ENCODE data around the gene LCOR. TPM values are rescaled to one million over a fixed set of nuclear protein-coding genes. Genes with fewer than 3 reads are reported as not detected.
"Not testable (repeated sequence)": the region's sequence is repeated elsewhere in the genome, so short reads cannot be mapped to it uniquely, and the experiment has no call there.

Gene LCOR
- polyA plus RNA-seq, 3 donors = 23.7 to 35.5 (median 33.8) TPM

GRCh38 chr10:96833220-96834001, 1.3 kb downstream of the LCOR start:
- DNase-seq = peak; percentile 54

DNA sequence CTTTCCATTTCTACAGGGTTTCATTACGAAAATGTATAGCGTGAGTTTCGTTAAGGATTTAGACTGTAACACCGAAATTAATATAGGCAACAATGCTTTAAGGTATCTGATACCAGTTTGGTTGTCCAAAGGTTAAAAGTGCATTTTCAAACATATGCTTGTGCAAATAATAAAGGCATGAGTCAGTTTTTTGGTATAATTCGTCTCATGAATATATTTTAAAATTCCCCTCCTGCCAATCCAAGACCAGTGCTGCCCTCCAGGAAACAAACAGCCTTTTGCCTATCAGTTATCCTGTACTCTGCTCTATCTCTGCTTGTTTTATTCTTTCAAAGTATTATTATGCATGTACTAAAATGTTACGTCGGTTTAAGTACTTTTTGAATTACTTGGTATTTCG, 2.0 kb downstream of the LCOR start:
- no peak for DNase-seq

DNA sequence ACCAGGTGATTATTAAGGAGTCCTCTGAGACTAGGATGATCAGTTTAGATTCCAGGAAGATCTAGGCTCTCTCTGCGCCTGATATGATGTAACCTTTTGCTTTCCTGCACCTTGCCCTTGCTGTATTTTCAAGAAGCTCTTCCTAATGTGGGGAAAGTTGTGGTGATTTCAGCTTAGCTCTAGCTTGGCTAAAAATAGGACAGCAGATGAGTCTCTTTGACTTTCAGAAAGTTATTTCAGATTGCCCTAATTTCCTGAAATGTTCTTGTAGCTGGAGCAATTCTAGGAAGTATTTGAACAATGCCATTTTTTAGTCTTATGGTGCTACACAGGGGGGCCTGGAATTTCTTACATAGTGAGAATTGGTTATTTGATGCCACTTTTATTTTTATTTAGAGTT, 3.8 kb downstream of the LCOR start:
- DNase-seq = no peak

DNA sequence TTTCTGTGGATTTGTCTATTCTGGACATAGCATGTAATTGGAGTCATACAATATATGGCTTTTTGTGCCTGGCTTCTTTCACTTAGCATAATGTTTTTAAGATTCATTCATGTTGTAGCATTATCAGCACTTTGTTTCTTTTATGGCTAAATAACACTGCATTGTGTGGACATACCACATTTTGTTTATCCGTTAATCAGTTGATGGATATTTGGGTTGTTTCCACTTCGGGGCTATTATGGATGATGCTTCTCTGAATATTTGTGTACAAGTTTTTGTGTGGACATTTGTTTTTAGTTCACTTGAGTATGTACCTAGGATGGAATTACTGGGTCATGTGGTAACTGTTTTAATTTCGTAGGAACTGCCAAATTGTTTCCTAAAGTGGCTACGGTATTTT, 6.4 kb downstream of the LCOR start:
- DNase-seq = no peak

- DNase-seq = no peak
Measured at GRCh38 chr10:96840841-96841518, 8.9 kb downstream of the LCOR start.

DNA sequence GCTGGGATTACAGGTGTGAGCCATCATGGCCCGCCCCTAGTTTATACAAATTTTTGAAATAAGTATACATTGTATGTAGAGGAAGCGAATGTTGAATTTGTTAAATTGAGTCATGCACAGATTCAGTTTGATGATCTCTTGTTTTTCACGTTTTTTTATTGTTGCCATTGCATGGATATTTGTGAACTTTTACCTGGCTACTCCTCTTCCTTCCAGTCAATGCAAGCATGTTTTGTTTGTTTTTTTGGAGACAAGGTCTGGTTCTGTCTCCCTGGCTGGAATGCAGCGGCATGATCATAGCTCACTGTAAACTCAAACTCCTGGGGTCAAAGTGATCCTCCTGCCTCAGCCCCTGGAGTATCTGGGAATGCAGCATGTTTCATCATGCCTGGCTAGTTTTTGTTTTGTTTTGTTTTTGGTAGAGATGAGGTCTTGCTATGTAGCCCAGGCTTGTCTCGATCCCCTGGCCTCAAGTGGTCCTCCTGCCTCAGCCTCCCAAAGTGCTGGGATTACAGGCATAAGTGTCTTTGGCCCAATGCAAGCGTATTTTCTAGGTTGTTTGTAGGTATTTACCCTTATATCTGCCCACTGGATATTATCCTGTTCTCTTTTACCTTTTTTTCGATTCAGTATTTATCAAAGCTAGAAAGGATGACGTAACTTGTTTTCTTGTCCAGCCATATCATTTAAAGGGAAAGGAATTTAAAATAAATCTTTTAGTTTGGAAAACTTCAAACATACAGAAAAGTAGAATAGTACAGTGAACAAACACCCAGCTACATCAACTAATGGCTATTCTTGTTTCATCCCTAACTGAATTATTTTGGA, 11.0 kb downstream of the LCOR start:
- no peak for DNase-seq

- DNase-seq = no peak
Measured at GRCh38 chr10:96843823-96844222, 11.7 kb downstream of the LCOR start.

GRCh38 chr10:96846395-96846794, 14.3 kb downstream of the LCOR start:
- no peak for DNase-seq

DNA sequence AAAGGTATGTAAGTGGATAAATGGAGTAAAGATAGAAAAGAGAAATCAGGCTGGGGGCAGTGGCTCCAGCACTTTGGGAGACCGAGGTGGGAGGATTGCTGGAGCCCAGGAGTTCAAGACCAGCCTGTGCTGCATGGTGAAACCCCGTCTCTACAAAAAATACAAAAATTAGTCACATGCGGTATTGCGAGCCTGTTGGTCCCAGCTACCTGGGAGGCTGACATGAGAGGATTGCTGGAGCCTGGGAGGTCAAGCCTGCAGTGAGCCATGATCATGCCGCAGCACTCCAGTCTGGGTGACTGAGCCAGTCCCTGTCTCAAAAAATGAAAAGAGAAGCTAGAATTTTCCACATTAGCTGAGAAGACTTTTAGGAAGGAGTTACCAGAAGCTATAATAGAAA, 14.8 kb downstream of the LCOR start:
- DNase-seq = no peak

DNA sequence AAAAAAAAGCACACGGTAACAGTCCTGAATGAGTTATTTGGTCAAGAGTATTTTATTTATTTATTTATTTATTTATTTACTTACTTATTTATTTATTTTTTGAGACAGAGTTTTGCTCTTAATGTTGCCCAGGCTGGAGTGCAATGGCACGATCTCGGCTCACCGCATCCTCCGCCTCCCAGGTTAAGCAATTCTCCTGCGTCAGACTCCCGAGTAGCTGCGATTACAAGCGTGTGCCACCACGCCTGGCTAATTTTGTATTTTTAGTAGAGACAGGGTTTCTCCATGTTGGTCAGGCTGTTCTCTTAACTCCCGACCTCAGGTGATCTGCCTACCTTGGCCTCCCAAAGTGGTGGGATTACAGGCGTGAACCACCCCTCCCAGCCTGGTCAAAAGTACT, 15.3 kb downstream of the LCOR start:
- DNase-seq = not testable (repeated sequence)

DNA sequence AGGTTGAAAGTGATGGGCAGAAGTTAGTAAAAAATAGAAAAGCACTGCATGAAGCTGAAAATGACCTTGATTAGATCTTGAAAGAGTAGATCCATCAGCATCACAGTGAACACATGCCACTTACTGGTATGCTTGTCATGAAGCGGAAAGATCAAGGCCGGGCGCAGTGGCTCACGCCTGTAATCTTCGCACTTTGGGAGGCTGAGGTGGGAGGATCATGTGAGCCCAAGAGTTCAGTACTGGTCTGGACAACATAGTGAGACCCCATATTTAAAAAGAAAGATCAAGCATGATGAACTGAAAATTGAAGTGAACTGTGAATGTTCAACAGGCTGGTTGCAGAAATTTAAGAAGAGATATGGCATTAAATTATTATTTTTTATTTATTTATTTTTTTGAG, 18.0 kb downstream of the LCOR start:
- DNase-seq = no peak

DNA sequence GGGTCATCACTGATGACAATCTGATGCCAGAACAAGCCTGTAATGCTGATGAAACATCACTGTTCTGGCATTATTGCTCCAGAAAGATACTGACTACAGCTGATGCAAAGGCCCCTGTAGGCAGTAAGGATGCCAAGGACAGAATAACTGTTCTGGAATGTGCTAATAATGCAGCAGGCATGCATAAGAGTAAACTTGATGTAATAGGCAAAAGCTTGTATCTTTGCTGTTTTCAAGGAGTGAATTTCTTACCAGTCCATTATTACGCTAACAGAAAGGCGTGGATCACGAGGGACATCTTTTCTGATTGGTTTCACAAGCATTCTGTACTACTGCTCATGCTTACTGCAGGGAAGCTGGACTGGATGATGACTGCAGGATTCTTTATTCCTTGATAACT, 18.7 kb downstream of the LCOR start:
- DNase-seq = no peak

- no peak for DNase-seq
Measured at GRCh38 chr10:96851281-96851680, 19.2 kb downstream of the LCOR start.

DNA sequence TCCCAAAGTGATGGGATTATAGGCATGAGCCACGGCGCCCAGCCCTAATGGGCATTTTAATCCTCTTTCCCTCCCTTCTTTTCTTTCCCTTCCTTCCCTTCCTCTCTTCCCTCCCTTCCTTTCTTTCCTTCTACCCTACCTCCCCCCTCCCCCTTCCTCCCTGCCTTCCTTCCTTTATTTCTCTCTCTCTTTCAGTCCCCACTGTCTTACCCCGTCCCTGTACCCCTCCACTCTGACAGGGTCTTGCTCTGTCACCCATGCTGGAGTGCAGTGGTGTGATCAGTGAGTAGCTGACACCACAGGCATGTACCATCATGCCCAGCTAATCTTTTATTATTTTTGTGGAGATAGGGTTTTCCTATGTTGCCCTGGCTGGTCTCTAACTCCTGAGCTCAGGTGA, 24.2 kb downstream of the LCOR start:
- no peak for DNase-seq

DNA sequence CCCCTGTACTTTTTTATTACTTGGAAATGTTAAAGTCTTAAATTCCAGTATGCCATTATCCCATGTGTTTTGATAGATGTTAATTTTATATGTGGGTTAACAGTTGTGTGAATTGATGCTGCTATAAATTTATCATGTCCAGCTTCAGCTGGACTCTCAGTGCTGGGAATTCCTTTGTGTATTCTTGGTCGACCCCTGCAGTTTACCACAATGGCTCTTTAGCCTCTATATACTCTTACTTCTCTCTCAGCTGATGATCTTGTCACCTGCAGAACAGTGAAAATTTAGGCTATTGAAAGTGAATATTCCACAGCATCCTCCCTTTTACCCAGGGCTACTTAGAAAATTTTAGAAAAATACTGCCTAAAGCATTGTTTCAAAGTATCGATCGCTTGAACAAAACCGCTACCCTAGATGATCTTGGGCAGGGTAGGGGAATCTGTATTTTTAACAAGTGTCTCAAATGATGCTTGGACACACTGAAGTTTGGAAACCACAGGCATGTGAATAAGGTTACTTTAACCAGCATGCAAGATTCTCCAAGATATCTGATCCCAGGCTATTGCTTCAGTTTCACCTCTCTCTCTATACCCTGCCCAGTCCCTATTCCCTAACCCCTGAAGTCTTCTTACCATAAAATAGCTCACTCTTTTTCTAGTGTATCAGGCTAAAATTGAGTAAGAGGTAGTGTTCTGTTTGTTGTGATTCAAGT, 25.4 kb downstream of the LCOR start:
- DNase-seq = no peak

GRCh38 chr10:96858038-96858705, 26.1 kb downstream of the LCOR start:
- DNase-seq = no peak

- DNase-seq = no peak
Measured at GRCh38 chr10:96858706-96859050, 26.6 kb downstream of the LCOR start.

GRCh38 chr10:96860631-96861277, 28.7 kb downstream of the LCOR start:
- DNase-seq = no peak

DNA sequence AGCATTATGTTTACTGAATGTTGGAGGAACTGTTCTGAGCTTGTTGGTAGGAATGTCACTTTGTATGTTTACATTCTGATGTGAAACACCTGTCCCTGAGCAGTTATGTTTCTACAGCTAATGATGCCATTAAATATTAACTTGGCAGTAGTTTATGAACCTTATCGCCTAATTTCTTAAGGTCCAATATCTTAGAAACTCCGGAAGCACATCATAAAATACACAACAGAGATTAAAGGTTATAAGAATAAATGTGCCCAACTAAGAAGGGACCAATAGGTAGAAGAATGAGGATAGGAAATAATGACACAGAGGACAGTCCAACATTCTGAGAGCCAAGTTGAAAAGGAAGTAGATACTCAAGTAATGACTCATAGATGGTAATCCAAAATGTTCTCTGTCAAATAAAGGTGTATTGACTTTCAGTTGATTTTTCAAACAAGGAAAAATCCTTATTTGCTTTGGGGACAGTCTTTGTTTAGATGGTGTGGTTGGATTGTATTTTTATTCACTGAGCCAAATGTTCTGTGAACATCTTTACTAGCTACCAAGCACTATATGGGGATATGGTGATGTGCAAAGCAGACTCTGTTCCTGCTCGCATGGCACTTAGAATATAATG, 31.9 kb downstream of the LCOR start:
- DNase-seq = no peak

- DNase-seq = no peak
Measured at GRCh38 chr10:96873086-96873485, 41.0 kb downstream of the LCOR start.
